PC-3 (cell line): ENCODE measurements around the gene SPACA5.

Source experiments
- EZH2 ChIP-seq: fragments of 300-600 bp; sonication (generic); IDR thresholded peaks from one replicate; pipeline ENCODE4 v1.6.1; 2017; ENCODE audit warnings: antibody characterized with exemption, mild to moderate bottlenecking, low read length; ENCODE audit not compliant: unreplicated experiment
- TF ChIP-seq, protein P1 (sequence below): fragments of 300-600 bp; sonication (generic); conservative IDR thresholded peaks from 2 replicates; pipeline ENCODE4 v1.5.1; 2017; ENCODE audit warnings: antibody characterized with exemption, low read depth, mild to moderate bottlenecking, low read length

- TF ChIP-seq, protein P1, sequence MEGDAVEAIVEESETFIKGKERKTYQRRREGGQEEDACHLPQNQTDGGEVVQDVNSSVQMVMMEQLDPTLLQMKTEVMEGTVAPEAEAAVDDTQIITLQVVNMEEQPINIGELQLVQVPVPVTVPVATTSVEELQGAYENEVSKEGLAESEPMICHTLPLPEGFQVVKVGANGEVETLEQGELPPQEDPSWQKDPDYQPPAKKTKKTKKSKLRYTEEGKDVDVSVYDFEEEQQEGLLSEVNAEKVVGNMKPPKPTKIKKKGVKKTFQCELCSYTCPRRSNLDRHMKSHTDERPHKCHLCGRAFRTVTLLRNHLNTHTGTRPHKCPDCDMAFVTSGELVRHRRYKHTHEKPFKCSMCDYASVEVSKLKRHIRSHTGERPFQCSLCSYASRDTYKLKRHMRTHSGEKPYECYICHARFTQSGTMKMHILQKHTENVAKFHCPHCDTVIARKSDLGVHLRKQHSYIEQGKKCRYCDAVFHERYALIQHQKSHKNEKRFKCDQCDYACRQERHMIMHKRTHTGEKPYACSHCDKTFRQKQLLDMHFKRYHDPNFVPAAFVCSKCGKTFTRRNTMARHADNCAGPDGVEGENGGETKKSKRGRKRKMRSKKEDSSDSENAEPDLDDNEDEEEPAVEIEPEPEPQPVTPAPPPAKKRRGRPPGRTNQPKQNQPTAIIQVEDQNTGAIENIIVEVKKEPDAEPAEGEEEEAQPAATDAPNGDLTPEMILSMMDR = no peak
- no peak for TF ChIP-seq EZH2
Measured at GRCh38 chrX:48030237-48030636, 23.4 kb downstream of the SPACA5 start.
